Measurements from ENCODE around the gene JCHAIN. TPM values are rescaled to one million over a fixed set of nuclear protein-coding genes. Genes with fewer than 3 reads are reported as not detected.

The JCHAIN gene
- total RNA-seq, 1 experiment from 2014 or later: not detected

GRCh38 chr4:70607334-70607853 lies 58.9 kb downstream of the JCHAIN start:
- Histone ChIP-seq H3K36me3 (replicated peaks; ENCODE audit: control insufficient read depth, insufficient read depth, low read length) (no peaks in the 10 kb centered on the region), H3K4me3 (ENCODE audit: insufficient read depth, low read depth, low read length) (no peak overlapping the region), H3K27me3 (ENCODE audit: control insufficient read depth, insufficient read depth, low read length) (no peaks in the 10 kb centered on the region)
- DNase-seq: no peak

DNA sequence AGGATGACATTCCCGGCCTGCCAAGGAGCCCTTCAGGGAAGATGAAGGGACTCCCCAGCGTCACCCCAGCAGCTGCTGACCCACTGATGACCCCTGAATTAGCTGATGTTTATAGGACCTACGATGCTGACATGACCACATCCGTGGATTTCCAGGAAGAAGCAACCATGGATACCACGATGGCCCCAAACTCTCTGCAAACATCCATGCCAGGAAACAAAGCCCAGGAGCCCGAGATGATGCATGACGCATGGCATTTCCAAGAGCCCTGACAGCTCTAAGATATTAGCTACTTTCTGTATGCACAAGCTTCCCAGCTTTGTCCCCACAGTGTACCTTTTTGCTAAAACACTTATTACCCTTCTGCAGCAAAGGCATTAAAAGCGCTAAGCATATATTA lies 59.8 kb downstream of the JCHAIN start:
- H3K36me3 ChIP-seq (replicated peaks; ENCODE audit: control insufficient read depth, insufficient read depth, low read length): no peaks in the 10 kb centered on the region

More for the DNA sequence above, 59.8 kb downstream of the JCHAIN start:
- Histone ChIP-seq H3K4me3 (ENCODE audit: insufficient read depth, low read depth, low read length) (no peak overlapping the region), H3K27me3 (ENCODE audit: control insufficient read depth, insufficient read depth, low read length) (no peaks in the 10 kb centered on the region)
- DNase-seq: no peak

Other genes starting within 250 kb of the JCHAIN start
- gene MUC7, start 194.3 kb downstream of the JCHAIN start, total RNA-seq (2014; rRNA removed; shearing (Covaris generic)): not detected in 2 replicates
- not detected in 2 replicates for gene AMTN, start 147.9 kb downstream of the JCHAIN start, total RNA-seq (2014; rRNA removed; shearing (Covaris generic))
- not detected in 2 replicates for gene AMBN, start 74.3 kb downstream of the JCHAIN start, total RNA-seq (2014; rRNA removed; shearing (Covaris generic))
- gene ENAM, start 37.8 kb downstream of the JCHAIN start, total RNA-seq (2014; rRNA removed; shearing (Covaris generic)): not detected in 2 replicates
- 11.5 and 12.3 TPM in 2 replicates for gene UTP3, start 22.0 kb upstream of the JCHAIN start, total RNA-seq (2014; rRNA removed; shearing (Covaris generic))
- 32.7 and 38.4 TPM in 2 replicates for gene RUFY3, start 55.5 kb upstream of the JCHAIN start, total RNA-seq (2014; rRNA removed; shearing (Covaris generic))
- 132 and 147 TPM in 2 replicates for gene GRSF1, start 173.4 kb upstream of the JCHAIN start, total RNA-seq (2014; rRNA removed; shearing (Covaris generic))
- 5.5 and 10.5 TPM in 2 replicates for gene MOB1B, start 235.9 kb upstream of the JCHAIN start, total RNA-seq (2014; rRNA removed; shearing (Covaris generic))